Cardiac fibroblast (primary cell): ENCODE measurements around the gene CD24.

ENCODE experiments used
- DNase-seq, 2 donors: peaks; one replicate each; pipeline versions ENCODE4 v3.0.0 to v3.0.0-alpha.2; 2010; ENCODE audit warnings: low read depth in 2 of 2
- H3K4me3 ChIP-seq, 2 donors: replicated peaks in 1 of 2; 1 replicate in 1 of 2; 2 replicates in 1 of 2; pipeline ENCODE4 v1.5.1; 2011; ENCODE audit warnings: low read depth in 2 of 2, low read length in 2 of 2, mild to moderate bottlenecking in 2 of 2, moderate library complexity in 1 of 2
- CTCF ChIP-seq: IDR thresholded peaks from one replicate; pipeline ENCODE4 v1.5.1; 2011; ENCODE audit warnings: low read depth, mild to moderate bottlenecking, low read length, inconsistent platforms

CD24 gene

DNA sequence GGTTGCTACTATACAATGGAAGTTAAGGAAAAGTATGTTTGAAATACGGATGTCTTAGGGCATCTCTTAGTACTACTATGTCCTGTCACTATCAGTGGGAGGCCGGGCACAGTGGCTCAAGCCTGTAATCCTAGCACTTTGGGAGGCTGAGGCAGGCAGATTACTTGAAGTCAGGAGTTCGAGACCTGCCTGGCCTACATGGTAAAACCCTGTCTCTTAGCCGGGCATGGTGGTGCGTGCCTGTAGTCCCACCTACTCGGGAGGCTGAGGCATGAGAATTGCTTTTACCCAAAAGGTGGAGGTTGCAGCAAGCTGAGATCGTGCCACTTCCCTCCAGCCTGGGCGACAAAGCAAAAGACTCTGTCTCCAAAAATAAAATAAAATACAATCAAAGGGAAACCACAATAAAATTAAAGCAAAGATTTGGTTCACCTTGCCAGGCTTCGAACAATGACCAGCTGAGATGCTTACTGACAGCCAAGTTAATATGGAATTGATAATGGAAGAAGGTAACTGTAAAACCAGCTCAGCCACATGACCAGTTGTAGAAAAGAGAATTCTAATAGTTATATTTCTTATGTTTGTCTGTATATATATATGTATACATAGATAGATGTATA, 6.5 kb downstream of the CD24 start:
- H3K4me3 ChIP-seq: no peak overlapping the region

DNA sequence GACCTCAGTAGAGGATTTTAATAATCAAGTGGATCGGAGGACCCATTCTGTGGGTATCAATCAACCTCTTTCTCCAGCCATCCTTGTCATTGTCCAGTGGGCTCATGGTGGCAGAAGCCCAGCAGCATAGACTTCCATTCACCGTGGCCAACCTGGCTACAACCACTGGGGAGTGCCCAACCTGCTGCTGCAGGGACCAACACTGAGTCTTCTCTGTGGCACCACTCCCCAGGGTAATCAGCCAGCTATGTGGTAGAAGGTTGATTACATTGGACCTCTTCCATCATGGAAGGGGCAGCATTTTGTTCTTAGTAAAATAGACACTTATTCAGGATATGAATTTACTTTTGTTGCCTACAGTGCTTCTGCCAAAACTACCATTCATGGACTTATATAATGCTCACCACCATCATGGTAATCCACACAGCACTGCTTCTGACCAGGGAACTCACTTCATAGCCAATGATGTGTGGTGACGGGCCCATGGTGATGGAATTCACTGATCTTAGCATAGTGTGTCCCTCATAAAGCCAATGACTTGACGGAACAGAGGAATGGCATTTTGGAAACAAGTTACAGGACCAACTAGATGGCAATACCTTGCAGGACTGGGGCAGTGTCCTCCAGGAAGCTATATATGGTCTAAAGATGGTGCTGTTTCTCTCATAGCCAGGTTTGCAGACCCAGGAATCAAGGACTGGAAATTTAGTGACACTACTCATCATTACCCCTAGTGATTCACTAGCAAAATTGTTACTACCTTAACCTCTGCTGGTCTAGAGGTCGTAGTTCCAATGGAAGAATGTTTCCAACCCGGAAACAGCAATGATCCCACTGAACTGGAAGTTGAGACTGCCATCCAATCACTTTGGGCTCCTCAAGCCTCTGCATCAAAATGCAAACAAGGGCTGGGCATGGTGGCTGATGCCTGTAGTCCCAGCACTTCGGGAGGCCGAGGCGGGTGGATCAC, 7.6 kb downstream of the CD24 start:
- TF ChIP-seq CTCF: no peak

More for the DNA sequence above, 6.5 kb downstream of the CD24 start:
- no peak for DNase-seq
- no peak for TF ChIP-seq CTCF

GRCh38 chr6:106966229-106966628, 8.3 kb downstream of the CD24 start:
- no peak for TF ChIP-seq CTCF
- no peak for DNase-seq
- H3K4me3 ChIP-seq: no peak overlapping the region

More for the DNA sequence above, 7.6 kb downstream of the CD24 start:
- no peak for DNase-seq
- no peak overlapping the region for H3K4me3 ChIP-seq

- TF ChIP-seq CTCF: no peak
- H3K4me3 ChIP-seq: no peak overlapping the region
- no peak for DNase-seq
Observed at GRCh38 chr6:106964954-106965353, 9.6 kb downstream of the CD24 start.

DNA sequence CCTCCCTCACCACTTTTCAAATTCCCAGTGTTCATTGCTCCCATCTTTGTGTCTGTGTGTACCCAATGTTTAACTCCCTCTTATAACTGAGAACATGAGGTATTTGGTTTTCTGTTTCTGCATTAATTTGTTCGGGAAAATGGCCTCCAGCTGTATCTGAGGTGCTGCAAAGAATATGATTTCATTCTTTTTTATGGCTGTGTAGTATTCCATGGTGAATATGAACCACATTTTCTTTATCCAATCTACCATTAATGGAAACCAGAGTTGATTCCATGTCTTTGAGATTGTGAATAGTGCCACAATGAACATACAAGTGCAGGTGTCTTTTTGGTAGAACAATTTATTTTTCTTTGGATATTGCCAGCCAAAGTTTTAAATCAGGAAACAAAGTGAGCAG, 10.4 kb downstream of the CD24 start:
- TF ChIP-seq CTCF: no peak
- no peak for DNase-seq
- no peak overlapping the region for H3K4me3 ChIP-seq

GRCh38 chr6:106963544-106963943, 11.0 kb downstream of the CD24 start:
- DNase-seq: no peak
- no peak overlapping the region for H3K4me3 ChIP-seq
- no peak for TF ChIP-seq CTCF
